ENCODE results near the gene RFX1. TPM values are rescaled to one million over a fixed set of nuclear protein-coding genes. Genes with fewer than 3 reads are reported as not detected.

The RFX1 gene
- total and polyA plus RNA-seq, 9 of the 15 experiments (the other 6 are each of a cell fraction or from before 2014, with no cell fraction given): 0.14 to 19.3 (median 1.2) TPM

GRCh38 chr19:14031719-14032480 lies 25.8 kb upstream of the RFX1 start, which contains the start of gene IL27RA (continued):
- TF ChIP-seq BHLHE40 (IDR thresholded peaks at IDR 0.05; ENCODE audit: low read length) (no peak), SOX6 (IDR thresholded peaks at IDR 0.05) (no peak), STAG1 (CRISPR knock-in tag; IDR thresholded peaks at IDR 0.05; ENCODE audit: borderline replicate concordance) (peak; percentile 31; the same call in 1 of the 2 replicates), COPS2 (conservative IDR thresholded peaks at IDR 0.05) (no peak), YY1 (IDR thresholded peaks at IDR 0.05; ENCODE audit: borderline replicate concordance in 1 of 3, control insufficient read depth in 1 of 3, extremely low read depth in 1 of 3, insufficient read depth in 3 of 3, insufficient read length in 1 of 3, insufficient replicate concordance in 2 of 3, low read depth in 1 of 3, low read length in 2 of 3) (peak in 2 of 3 experiments; percentile 15 to 22), KLF10 (CRISPR knock-in tag; IDR thresholded peaks at IDR 0.05) (no peak), LCOR (CRISPR knock-in tag; IDR thresholded peaks at IDR 0.05) (no peak), ZNF830 (CRISPR knock-in tag; IDR thresholded peaks at IDR 0.05) (no peak)

- WGBS (ENCODE audit: insufficient coverage, low coverage, missing lambda C conversion rate): 28% methylated on average over 16 of the region's 20 CpGs
- DNase-seq (ENCODE audit: extremely low read depth in 1 of 4, low spot score in 3 of 4) (peak in 1 of 4 experiments; percentile 7), FAIRE-seq (no peak), ATAC-seq (peak; percentile 2; the same call in 1 of the 3 replicates)
- peak overlapping the region; percentile 81 for H3K27ac ChIP-seq (ENCODE audit: extremely low read depth, low read depth, low read length)
- POLR2A ChIA-PET: interaction anchor here (0.6 to 2.2 kb wide), 12 partner anchors 9 to 214 kb away, joined by 3 to 21 read pairs (median 4); partner anchors contain the start of gene RFX1
- H3K79me2 ChIP-seq (ENCODE audit: control insufficient read depth, insufficient read depth, low read length): peaks cover 7% of the 10 kb centered on the region; the same call in 1 of the 3 replicates
- H3K9me1 ChIP-seq (ENCODE audit: control insufficient read depth, insufficient read depth, low read length): no peaks in the 10 kb centered on the region
- H3K36me3 ChIP-seq (ENCODE audit: control insufficient read depth, insufficient read depth, low read length): no peaks in the 10 kb centered on the region
- intact Hi-C loops (cut with micrococcal nuclease): loop anchor here (10.0 kb wide), 1 partner anchor 76 kb away; the partner anchor contains the start of gene DCAF15
- no peaks in the 10 kb centered on the region for H3K9me3 ChIP-seq (replicated peaks; ENCODE audit: control insufficient read depth, insufficient read depth, low read depth, low read length)
- H4K20me1 ChIP-seq (replicated peaks; ENCODE audit: control insufficient read depth, insufficient read depth, low read length): no peaks in the 10 kb centered on the region
- CTCF ChIA-PET (ENCODE audit: low intra/inter-chr PET ratio): interaction anchor here (2.2 kb wide), 1 partner anchor 150 kb away, joined by 6 read pairs; no protein-coding TSS in a partner anchor
- peak overlapping the region; percentile 91 to 99; a peak in 3 of 4 replicates for H3K9ac ChIP-seq (ENCODE audit: insufficient read depth in 1 of 2, low read depth in 2 of 2, low read length in 2 of 2)
- H3K4me3 ChIP-seq: peak overlapping the region; percentile 56
- H3K4me2 ChIP-seq (ENCODE audit: insufficient read depth, low read length): peak overlapping the region; percentile 82
- H2AFZ ChIP-seq (ENCODE audit: low read depth, low read length): peak overlapping the region; percentile 98
- in situ Hi-C loops (cut with MboI): no loop called here
- BruUV-seq (replicated peaks): no TSS peak
- H3K27me3 ChIP-seq (ENCODE audit: control insufficient read depth in 2 of 2, insufficient read depth in 2 of 2, low read length in 2 of 2): no peaks in the 10 kb centered on the region
- peaks cover 20 to 49% of the 10 kb centered on the region in 2 experiments; a peak in 4 of 5 replicates for H3K4me1 ChIP-seq (replicated peaks in 1 of 2; ENCODE audit: control insufficient read depth in 2 of 2, insufficient read depth in 2 of 2, low read length in 2 of 2)
- no peak for TF ChIP-seq ZNF140 (CRISPR knock-in tag; IDR thresholded peaks at IDR 0.05)
- TF ChIP-seq PKNOX1 (IDR thresholded peaks at IDR 0.05): no peak
- TF ChIP-seq ZNF583 (CRISPR knock-in tag; IDR thresholded peaks at IDR 0.05): no peak
- no peak for TF ChIP-seq NFYB (IDR thresholded peaks at IDR 0.05; ENCODE audit: extremely low read depth, insufficient read length)
- TF ChIP-seq HDGF (IDR thresholded peaks at IDR 0.05): peak; percentile 79
- TF ChIP-seq SMAD2 (IDR thresholded peaks at IDR 0.05; ENCODE audit: low read depth, low read length): no peak
- TF ChIP-seq ZSCAN29 (IDR thresholded peaks at IDR 0.05): 0 out of 2 replicates have a peak, but pooled peaks have one; percentile 15
- TF ChIP-seq E2F4 (CRISPR knock-in tag; IDR thresholded peaks at IDR 0.05; ENCODE audit: low read depth): 0 out of 2 replicates have a peak, but pooled peaks have one; percentile 31
These were observed 25.0 kb upstream of the RFX1 start for GRCh38 chr19:14030997-14031718.
